ENCODE results near the gene EME1.

- TF ChIP-seq GABPA (IDR thresholded peaks at IDR 0.05; ENCODE audit: low read depth): no peak
- TF ChIP-seq CTCF (IDR thresholded peaks at IDR 0.05; ENCODE audit: insufficient read depth, low read length): no peak
- peak; percentile 55 for TF ChIP-seq POLR2AphosphoS5 (IDR thresholded peaks at IDR 0.05; ENCODE audit: low read depth)
- TF ChIP-seq SPI1 (IDR thresholded peaks at IDR 0.05; ENCODE audit: borderline replicate concordance, low read depth): no peak
These were observed 7.6 kb downstream of the EME1 start for GRCh38 chr17:50380369-50381259.

Data from HL-60 (cell line).